Measurements from ENCODE around the gene OR10A7.
"Not testable (repeated sequence)": the region's sequence is repeated elsewhere in the genome, so short reads cannot be mapped to it uniquely, and the experiment has no call there.

OR10A7 gene, protein sequence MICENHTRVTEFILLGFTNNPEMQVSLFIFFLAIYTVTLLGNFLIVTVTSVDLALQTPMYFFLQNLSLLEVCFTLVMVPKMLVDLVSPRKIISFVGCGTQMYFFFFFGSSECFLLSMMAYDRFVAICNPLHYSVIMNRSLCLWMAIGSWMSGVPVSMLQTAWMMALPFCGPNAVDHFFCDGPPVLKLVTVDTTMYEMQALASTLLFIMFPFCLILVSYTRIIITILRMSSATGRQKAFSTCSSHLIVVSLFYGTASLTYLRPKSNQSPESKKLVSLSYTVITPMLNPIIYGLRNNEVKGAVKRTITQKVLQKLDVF

DNA sequence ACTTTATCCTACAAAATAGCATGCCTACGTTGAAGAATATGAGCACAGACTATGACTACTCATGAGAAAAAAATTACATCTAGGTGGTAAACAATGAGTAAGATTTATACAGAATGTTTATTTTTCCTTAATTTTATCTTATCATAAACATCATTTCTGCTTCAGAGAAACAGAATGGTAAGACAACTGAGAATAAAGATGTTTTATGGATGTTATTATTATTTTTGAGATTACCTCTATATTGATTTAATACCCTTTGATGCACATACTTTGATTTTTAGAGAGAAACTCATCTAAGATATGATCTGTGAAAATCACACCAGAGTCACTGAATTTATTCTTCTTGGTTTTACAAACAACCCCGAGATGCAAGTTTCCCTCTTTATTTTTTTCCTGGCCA lies at the start of gene OR10A7:
OR10A7 (plus strand) TSS at position 301 of the 400 bp plus-strand sequence; CDS start at position 301, 0 bp downstream.
- DNase-seq (ENCODE audit: low read depth in 2 of 2), result no peak

DNA sequence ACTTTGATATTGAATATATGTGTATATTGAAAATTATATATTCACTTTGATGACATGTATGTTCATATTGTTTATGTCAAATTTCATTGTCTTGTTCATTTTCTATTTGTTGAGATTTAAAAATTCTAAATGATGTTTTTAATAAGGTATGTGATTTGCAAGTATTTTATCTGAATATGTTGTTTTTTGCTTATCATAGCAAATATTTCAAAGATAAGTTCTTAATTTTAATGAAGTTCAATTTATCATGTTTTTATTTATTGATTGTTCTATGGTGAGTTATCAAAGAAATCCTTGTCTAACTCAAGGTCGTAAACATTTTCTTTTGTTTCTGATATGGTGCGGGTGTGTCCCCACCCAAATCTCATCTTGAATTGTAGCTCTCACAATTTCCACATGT lies 49.4 kb upstream of the OR10A7 start:
- no peak for DNase-seq (ENCODE audit: low read depth in 2 of 2)

DNA sequence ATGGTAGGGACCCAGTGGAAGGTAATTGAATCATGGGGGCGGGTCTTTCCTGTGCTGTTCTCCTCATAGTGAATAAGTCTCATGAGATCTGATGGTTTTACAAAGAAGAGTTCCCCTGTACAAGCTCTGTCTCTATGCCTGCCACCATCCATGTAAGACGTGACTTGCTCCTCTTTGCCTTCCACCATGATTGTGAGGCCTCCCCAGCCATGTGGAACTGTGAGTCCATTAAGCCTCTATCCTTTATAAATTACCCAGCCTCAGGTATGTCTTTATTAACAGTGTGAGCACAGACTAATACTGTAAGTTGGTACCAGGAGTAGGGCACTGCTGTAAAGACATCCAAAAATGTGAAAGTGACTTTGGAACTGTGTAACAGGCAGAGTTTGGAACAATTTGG lies 49.0 kb upstream of the OR10A7 start:
- not testable (repeated sequence) for DNase-seq (ENCODE audit: low read depth in 2 of 2)

DNA sequence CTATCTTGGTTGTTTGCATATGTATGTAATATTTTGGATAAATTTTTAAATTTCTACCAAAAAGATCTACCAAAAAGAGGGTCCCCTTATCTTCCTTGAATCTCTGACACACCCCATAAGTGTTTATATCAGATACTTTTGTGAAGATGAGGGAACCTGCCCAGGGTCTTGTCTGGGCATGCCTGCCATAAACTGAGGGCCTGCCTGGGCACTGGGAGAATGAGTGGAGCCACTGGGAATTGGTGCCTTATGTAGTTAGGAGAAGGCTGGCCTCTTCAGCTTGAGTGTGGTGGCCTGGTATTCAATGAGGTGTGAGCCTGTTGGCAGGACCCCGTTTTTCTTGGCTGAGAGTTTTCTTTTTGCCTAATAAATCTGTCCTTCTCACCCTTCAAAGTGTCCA lies 48.1 kb upstream of the OR10A7 start:
- DNase-seq (ENCODE audit: low read depth in 2 of 2), result no peak

DNA sequence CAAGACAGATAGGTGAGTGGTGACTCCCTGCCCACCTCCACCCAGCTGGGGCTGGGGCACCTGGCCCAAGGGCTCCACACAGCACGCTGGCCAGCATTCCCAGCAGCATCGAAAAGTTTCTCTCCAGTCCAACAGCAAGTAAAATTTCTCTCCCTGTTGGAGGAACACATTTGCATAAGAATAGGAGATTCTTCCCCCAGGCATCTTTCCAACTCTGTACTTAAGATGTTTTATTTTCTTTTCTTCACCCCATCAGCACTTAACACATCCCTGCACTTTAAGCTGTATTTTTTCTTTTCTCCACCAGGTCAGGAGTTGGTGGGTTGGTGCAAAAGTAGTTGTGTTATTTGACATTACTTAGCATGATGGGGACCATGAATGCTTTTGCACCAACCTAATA lies 47.4 kb upstream of the OR10A7 start:
- DNase-seq (ENCODE audit: low read depth in 2 of 2), result no peak

DNA sequence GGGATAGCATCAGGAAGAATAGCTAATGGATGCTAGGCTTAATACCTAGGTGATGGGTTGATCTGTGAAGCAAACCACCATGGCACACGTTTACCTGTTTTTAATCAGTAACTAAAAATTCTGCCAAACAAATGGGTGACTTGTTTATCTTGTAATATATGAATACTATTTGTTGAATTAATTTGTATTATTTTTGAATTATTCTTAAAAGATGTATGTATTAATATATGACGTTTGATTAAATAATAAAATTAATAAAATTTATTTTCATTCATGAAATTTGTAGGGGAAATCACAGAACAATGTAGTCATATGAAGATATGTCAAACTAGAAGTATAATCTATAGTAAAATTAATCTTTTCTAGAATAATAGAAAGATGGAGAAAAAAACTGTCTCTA lies 32.3 kb upstream of the OR10A7 start:
- no peak for DNase-seq (ENCODE audit: low read depth in 2 of 2)

DNA sequence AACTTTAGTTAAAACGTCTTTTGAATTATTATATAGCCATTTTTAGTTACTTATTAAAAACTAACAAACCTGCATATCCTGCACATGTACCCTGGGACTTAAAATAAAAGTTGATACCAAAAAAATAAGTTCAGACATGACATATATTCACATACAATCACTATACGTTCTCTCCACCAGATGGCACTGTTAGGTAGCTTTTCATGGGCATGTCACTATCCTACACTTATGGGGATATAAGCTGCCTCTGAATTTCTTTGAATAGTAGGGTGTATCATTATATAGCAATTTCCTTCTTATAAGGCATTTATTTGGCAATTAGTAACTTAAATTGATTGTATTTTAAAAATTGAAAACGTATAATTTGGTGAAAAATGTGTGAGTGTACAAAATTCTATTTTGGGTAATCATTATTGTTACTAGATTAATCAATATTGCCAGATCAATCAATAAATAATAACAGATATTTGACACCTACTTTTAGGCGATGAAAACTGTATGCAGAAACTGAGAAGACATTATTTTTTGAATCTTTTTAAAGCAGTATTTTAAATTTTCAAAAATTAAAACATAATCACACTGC lies 31.8 kb upstream of the OR10A7 start:
- peak in 1 of 2 donors; percentile 53 for DNase-seq (ENCODE audit: low read depth in 2 of 2)

DNA sequence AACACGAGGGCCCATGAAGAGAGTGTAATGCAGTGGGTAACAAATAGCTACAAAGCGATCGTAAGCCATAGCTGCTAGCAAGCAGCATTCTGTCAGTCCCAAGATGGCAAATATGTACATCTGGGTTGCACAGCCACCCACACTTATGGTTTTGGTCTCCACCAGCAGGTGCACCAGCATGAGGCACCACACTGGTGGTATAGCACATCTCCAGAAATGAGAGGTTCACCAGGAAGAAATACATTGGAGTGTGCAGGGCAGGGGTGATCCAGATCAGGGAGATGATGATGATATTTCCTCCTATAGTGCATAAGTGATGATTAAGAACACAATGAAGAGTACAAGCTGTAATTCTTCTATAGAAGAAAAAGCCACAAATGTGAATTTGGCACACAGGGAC lies 26.4 kb upstream of the OR10A7 start:
- no peak for DNase-seq (ENCODE audit: low read depth in 2 of 2)

DNA sequence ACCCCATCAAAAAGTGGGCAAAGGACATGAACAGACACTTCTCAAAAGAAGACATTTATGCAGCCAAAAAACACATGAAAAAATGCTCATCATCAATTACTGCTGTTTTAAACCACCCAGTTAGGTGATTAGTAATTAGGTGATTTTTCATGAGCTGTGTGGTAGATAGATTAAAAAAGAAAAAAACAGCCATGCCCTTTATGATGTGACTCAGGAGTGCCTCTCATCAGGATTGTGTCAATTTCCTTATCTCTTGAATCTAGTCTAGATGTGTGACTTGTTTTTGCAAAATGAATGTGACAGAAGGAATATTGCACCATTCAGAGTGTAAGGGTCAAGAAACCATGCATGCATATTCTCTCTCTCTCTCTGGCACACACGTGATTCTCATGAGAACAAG lies 5.7 kb downstream of the OR10A7 start:
- no peak for DNase-seq (ENCODE audit: low read depth in 2 of 2)

DNA sequence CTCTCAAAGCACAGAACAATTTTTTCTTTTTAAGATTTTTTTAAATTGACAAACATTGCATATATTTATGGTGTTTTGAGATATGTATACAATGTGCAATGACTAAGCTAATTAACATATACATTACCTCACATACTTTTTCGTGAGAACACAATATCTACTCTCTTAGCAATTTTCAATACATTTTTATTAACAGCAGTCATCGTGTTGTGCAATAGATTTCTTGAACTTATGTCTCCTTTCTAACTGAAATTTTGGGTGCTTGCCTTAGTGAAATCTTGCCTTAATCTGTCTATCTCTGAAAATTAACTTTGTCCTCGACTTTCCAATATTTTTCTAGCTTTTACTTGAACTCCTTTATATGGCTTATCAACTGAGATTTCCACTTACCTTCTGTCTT lies 6.8 kb downstream of the OR10A7 start:
- DNase-seq (ENCODE audit: low read depth in 2 of 2), result no peak

DNA sequence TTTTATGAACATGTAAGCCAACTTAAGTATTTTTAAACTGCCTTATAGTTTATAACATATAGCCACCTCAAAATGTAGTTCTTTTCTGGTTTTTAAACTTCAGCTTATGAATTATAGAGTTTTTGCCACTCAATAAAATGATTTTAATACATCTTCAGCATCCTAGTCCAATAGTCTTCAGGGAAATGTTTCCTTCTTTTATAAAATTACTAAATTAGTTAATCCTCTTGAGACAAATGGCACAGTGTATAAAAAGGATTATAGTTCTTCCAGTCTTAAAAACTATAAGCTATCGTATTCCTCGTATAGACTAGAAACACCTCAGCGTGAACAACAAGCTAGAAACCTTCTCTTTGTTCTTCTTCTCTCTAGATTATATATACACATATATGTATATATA lies 23.5 kb downstream of the OR10A7 start, which contains the start of gene OR6C74:
OR6C74 (plus strand) TSS at position 301 of the 400 bp plus-strand sequence. CDS start 2,679 bp downstream, outside the sequence.
- DNase-seq (ENCODE audit: low read depth in 2 of 2), result no peak

DNA sequence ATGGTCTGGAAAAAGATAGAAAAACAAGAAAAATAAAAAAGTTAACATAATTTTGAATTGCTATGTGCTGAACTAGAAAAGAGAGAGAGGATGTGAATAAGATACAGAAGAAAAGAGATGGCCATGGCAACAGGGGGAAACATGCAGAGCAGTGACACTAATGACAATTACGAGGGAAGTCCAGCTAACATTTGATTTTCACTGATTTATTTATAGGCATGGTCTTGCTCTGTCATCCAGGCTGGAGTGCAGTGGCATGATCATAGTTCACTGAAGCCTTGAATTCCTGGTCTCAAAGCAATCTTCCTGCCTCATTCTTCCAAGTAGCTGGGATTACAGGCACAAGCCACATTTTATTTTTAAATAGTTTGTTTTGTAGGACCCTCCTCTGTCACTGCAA lies 25.3 kb downstream of the OR10A7 start:
- no peak for DNase-seq (ENCODE audit: low read depth in 2 of 2)

DNA sequence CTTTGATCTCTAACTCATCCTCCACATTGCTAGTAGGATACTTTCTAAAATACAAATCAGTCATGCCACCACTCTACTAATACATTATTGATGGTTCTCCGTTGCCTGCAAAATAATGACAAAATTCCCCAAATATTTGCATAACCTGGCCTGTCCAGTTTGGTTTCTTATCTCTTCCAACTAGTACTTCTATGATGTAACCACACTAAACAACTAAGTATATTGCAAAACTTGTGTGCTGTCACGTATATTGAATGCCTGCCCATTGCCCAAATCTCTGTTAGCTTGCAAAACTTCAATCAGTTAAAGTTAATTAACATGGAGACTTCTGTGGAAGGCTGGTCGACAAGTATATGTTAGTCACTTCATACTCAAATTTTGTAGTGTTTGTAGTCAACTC lies 30.1 kb downstream of the OR10A7 start:
- no peak for DNase-seq (ENCODE audit: low read depth in 2 of 2)

DNA sequence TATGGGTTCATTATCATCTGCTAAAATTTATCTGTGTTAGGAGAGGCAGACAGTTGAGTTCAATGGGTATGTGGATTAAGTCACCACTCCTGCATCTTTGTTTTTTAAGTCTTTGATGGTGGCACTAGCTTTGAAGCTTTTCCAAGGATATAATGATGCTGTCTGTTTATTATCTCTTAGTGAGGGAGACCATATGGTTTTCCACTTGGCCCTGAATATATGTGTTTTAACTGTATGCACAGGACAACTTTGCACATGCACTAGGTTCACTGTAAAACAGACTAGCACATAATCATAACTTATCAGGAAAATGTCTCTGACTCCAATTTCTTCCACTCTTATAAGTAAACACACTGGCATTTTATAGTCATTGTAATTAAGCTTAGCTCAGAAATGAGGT lies 32.5 kb downstream of the OR10A7 start:
- no peak for DNase-seq (ENCODE audit: low read depth in 2 of 2)

DNA sequence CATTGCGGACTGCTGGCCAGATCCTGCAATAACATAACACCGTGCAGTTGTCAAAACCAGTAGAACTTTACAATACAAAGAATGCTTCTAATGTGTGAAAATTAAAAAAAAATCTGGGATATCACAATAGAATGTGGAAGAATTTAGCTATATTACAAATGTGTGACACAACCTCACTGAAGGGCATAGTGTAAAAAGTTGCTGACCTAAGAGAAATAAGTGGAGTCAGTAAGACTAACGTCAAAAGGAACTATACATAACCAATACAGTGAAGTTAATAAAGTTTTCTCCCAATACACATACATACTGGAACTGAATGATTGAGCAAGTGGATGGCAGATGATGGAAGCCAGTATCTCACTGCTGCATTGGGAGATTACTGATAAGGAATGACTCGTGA lies 36.0 kb downstream of the OR10A7 start:
- no peak for DNase-seq (ENCODE audit: low read depth in 2 of 2)

DNA sequence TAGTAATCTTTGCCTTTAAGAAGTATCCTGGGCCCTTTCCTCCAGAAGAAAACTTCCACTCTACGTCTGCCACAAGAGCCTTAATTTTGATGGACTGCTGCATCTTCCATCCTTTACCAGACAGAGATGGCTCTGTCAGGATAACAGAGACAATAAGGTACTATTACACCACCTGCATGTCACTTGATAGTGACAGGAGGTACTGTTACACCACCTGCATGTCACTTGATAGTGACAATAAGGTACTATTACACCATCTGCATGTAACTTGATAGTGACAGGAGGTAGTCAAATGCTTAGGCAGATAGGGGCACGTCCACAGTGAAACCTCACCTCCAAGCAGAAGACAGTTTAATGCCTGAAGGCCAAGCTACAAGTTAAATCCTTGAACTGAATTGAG lies 37.5 kb downstream of the OR10A7 start:
- no peak for DNase-seq (ENCODE audit: low read depth in 2 of 2)

All from activated CD4-positive, alpha-beta T cell treated with anti-CD3 and anti-CD28 coated beads for 24 hours (primary cell).